Central memory CD8-positive, alpha-beta T cell (primary cell): Measurements from ENCODE around the gene ARL5C.

ENCODE experiments used
- ATAC-seq: fragments of 150-1000 bp; cut with Tn5 transposase; replicated peaks from 2 replicates; pipeline ENCODE4 v1.10.0; 2022; ENCODE audit warnings: mild to moderate bottlenecking, moderate FRiP score, moderate number of reproducible peaks; ENCODE audit not compliant: poor library complexity, severe bottlenecking; ENCODE audit errors: extremely low read depth
- DNase-seq, 2 donors: peaks; one replicate each; pipeline ENCODE4 v3.0.0; 2021; ENCODE audit warnings: low spot score in 2 of 2
- H3K27ac Mint-ChIP-seq: one replicate; pipeline ENCODE4 v1.8.0; 2022; ENCODE audit warnings: low read depth, mild to moderate bottlenecking, moderate library complexity, mixed read lengths
- H3K27me3 Mint-ChIP-seq: one replicate; pipeline ENCODE4 v1.8.0; 2022; ENCODE audit warnings: mixed read lengths
- H3K36me3 Mint-ChIP-seq: one replicate; pipeline ENCODE4 v1.8.0; 2022; ENCODE audit warnings: mild to moderate bottlenecking, moderate library complexity, mixed read lengths; ENCODE audit not compliant: insufficient read depth
- H3K4me1 Mint-ChIP-seq: one replicate; pipeline ENCODE4 v1.8.0; 2022; ENCODE audit warnings: mixed read lengths
- H3K4me3 Mint-ChIP-seq: one replicate; pipeline ENCODE4 v1.8.0; 2022; ENCODE audit warnings: mild to moderate bottlenecking, moderate library complexity, mixed read lengths
- H3K9me3 Mint-ChIP-seq: one replicate; pipeline ENCODE4 v1.8.0; 2022; ENCODE audit warnings: mixed read lengths

ARL5C gene

DNA sequence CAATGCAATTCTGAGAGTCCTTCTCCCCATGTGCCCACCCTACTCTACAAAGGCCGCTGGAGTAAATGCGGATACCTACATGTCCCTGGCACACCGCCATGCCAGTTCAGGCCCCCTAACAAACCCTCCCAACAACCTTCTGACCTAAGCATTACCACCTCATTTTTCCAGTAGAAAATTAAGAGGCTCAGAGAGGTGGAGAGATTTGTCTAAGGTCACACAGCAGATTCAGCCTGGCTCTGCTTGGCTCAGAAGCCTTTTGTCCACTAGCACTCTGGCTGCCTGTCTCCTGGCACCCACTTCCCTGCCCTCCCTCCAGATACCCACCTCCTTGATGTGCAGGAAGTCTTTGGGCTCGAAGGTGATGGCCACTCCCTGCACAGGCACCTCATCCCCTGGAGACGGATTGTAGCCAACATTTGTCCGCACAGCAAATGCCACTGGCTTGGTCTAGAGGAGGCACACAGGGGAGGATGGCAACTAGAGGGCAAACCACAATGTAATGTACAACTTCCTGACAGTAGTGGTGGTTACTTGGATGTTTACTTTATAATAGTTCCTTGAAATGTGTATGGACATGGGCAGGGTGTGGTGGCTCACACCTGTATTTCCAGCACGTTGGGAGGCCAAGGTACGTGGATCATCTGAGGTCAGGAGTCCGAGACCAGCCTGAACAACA lies 21.3 kb upstream of the ARL5C start:
- ATAC-seq = no peak
- H3K27ac Mint-ChIP-seq = no peak overlapping the region
- DNase-seq = no peak
- H3K36me3 Mint-ChIP-seq = peaks cover 29% of the 10 kb centered on the region
- H3K4me3 Mint-ChIP-seq = no peak overlapping the region
- peaks cover 2% of the 10 kb centered on the region for H3K4me1 Mint-ChIP-seq
- no peaks in the 10 kb centered on the region for H3K9me3 Mint-ChIP-seq
- no peaks in the 10 kb centered on the region for H3K27me3 Mint-ChIP-seq

- Mint-ChIP-seq H3K36me3 (peaks cover 31% of the 10 kb centered on the region), H3K9me3 (no peaks in the 10 kb centered on the region), H3K27ac (no peak overlapping the region), H3K27me3 (no peaks in the 10 kb centered on the region), H3K4me1 (no peaks in the 10 kb centered on the region), H3K4me3 (no peak overlapping the region)
- no peak for DNase-seq
- ATAC-seq = no peak
Measured at GRCh38 chr17:39186481-39187002, 20.6 kb upstream of the ARL5C start.

GRCh38 chr17:39183720-39184119 lies 17.8 kb upstream of the ARL5C start:
- Mint-ChIP-seq H3K27me3 (no peaks in the 10 kb centered on the region), H3K9me3 (no peaks in the 10 kb centered on the region), H3K4me1 (no peaks in the 10 kb centered on the region), H3K27ac (peak overlapping the region; percentile 41), H3K4me3 (no peak overlapping the region), H3K36me3 (peaks cover 33% of the 10 kb centered on the region)
- ATAC-seq (no peak), DNase-seq (no peak)

GRCh38 chr17:39183045-39183444 lies 17.1 kb upstream of the ARL5C start:
- Mint-ChIP-seq H3K36me3 (peaks cover 30% of the 10 kb centered on the region), H3K27me3 (no peaks in the 10 kb centered on the region), H3K27ac (no peak overlapping the region), H3K4me3 (no peak overlapping the region), H3K4me1 (no peaks in the 10 kb centered on the region), H3K9me3 (no peaks in the 10 kb centered on the region)
- DNase-seq (no peak), ATAC-seq (no peak)

- Mint-ChIP-seq H3K36me3 (peaks cover 31% of the 10 kb centered on the region), H3K4me1 (no peaks in the 10 kb centered on the region), H3K4me3 (no peak overlapping the region), H3K9me3 (no peaks in the 10 kb centered on the region), H3K27ac (no peak overlapping the region), H3K27me3 (no peaks in the 10 kb centered on the region)
- no peak for ATAC-seq
- DNase-seq = no peak
Measured at GRCh38 chr17:39181303-39181702, 15.3 kb upstream of the ARL5C start.

DNA sequence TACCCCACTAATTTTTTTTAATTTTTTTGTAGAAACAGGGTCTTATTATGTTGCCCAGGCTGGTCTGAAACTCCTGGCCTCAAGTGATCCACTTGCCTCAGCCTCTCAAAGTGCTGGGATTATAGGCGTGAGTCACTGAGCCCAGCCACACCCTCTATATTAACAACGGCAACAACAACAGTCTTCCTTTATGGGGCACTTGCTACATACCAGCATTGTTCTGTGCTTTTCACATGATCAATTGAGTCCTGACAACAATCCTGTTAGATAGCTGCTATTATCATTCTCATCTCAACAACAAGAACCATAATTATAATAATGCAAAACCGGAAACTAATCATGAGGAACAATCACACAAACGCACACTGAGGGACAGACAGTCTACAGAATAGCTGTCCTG lies 12.6 kb upstream of the ARL5C start:
- H3K4me3 Mint-ChIP-seq = no peak overlapping the region
- DNase-seq (no peak), ATAC-seq (no peak)
- no peaks in the 10 kb centered on the region for H3K9me3 Mint-ChIP-seq
- H3K27me3 Mint-ChIP-seq = no peaks in the 10 kb centered on the region
- H3K27ac Mint-ChIP-seq = no peak overlapping the region
- peaks cover 21% of the 10 kb centered on the region for H3K36me3 Mint-ChIP-seq
- peaks cover 6% of the 10 kb centered on the region for H3K4me1 Mint-ChIP-seq

- Mint-ChIP-seq H3K27ac (no peak overlapping the region), H3K36me3 (peaks cover 17% of the 10 kb centered on the region), H3K27me3 (no peaks in the 10 kb centered on the region), H3K9me3 (no peaks in the 10 kb centered on the region), H3K4me3 (no peak overlapping the region), H3K4me1 (peaks cover 8% of the 10 kb centered on the region)
- DNase-seq (no peak), ATAC-seq (no peak)
Measured at GRCh38 chr17:39177256-39177655, 11.3 kb upstream of the ARL5C start.

DNA sequence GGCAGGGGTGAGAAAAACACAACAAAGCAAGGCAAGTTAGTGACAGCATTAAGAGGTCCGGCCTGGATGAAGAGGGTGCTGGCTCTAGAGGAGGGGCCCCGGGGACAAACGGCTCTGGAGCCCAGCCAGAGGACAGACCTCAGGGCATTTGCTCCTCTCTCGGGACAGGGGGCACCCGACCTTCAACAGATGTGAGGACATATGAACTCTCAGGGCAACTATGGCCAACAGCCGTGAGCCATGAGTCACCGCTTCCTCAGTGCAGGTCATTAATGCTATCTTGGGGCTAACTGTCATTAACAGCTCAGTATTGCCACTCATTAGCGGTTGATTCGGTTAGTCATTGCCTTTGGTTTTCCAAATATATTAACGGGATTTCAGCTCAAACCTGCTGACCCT lies 9.7 kb upstream of the ARL5C start:
- Mint-ChIP-seq H3K27ac (no peak overlapping the region), H3K9me3 (no peaks in the 10 kb centered on the region), H3K4me1 (peaks cover 13% of the 10 kb centered on the region), H3K4me3 (no peak overlapping the region), H3K27me3 (no peaks in the 10 kb centered on the region), H3K36me3 (peaks cover 12% of the 10 kb centered on the region)
- no peak for DNase-seq
- no peak for ATAC-seq

DNA sequence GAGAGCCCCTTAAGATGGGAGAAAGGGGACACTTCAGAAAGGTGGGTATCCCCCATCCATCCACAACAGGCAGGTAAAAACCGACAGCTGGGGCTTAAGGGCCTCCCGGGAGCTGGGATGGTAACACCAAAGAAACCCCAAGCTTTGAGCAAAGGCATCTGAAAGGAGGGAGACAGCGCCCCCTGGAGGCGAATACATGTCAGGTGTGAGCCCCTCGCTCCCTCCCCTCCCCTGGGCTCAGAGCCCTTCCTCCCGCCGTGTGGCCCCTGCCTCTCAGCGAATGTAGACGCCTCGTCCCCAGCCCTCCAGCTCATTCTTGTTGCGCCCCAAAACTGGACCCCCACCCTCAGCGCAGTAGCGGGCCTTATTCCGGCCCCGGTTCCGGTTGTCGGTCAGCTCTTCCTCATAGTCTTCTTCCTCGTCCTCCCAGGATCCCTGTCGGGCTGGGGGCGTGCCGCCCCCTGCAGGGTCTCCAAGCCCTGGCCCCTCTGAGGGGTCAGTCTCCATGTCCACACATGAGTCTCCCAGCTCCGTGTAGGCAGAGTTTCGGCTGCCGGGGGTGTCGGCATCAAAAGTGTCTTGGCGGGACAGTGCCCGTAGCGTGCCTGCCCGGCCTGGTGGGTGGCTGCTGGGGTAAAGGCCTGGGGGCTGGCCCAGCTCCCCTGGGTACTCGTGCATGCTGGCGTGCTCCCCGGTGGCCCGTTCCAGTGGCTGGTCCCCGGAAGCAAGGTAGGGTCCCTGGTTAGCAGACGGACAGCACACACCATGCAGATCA lies 9.1 kb upstream of the ARL5C start:
- Mint-ChIP-seq H3K36me3 (peaks cover 12% of the 10 kb centered on the region), H3K27ac (no peak overlapping the region), H3K27me3 (no peaks in the 10 kb centered on the region), H3K4me1 (peaks cover 13% of the 10 kb centered on the region), H3K4me3 (no peak overlapping the region), H3K9me3 (no peaks in the 10 kb centered on the region)
- peak; percentile 77 for ATAC-seq
- DNase-seq = peak; percentile 61 to 71

- peaks cover 13% of the 10 kb centered on the region for H3K4me1 Mint-ChIP-seq
- no peak overlapping the region for H3K4me3 Mint-ChIP-seq
- no peaks in the 10 kb centered on the region for H3K27me3 Mint-ChIP-seq
- ATAC-seq (no peak), DNase-seq (no peak)
- H3K9me3 Mint-ChIP-seq = no peaks in the 10 kb centered on the region
- H3K27ac Mint-ChIP-seq = no peak overlapping the region
- peaks cover 8% of the 10 kb centered on the region for H3K36me3 Mint-ChIP-seq
Measured at GRCh38 chr17:39173526-39174274, 7.7 kb upstream of the ARL5C start.

DNA sequence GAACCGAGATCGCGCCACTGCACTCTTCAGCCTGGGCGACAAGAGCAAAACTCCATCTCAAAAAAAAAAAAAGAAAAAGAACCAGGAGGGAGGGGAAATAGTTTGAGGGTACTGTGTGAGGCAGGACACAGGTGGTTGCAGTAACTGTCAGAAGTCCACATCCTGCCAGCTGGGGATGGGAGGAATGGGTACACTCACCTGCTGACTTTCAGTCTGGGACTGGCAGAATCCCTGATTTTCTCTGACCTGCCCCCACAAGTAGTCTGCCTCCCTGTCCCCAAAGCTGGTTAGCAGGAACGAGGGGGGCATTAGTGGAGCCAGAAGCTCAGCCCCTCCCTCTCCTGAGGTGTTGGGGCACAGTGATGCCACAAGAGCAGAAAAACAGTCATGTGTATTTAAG lies 7.1 kb upstream of the ARL5C start:
- DNase-seq (no peak), ATAC-seq (no peak)
- Mint-ChIP-seq H3K4me1 (peaks cover 13% of the 10 kb centered on the region), H3K4me3 (no peak overlapping the region), H3K27me3 (no peaks in the 10 kb centered on the region), H3K27ac (peak overlapping the region; percentile 41), H3K9me3 (no peaks in the 10 kb centered on the region), H3K36me3 (peaks cover 8% of the 10 kb centered on the region)

GRCh38 chr17:39171933-39172332 lies 6.0 kb upstream of the ARL5C start:
- DNase-seq (no peak), ATAC-seq (no peak)
- Mint-ChIP-seq H3K36me3 (peaks cover 5% of the 10 kb centered on the region), H3K27ac (no peak overlapping the region), H3K4me1 (peaks cover 23% of the 10 kb centered on the region), H3K4me3 (no peak overlapping the region), H3K9me3 (no peaks in the 10 kb centered on the region), H3K27me3 (no peaks in the 10 kb centered on the region)
